Endothelial cell of umbilical vein (primary cell): ENCODE measurements around the gene ATP6V1F. TPM values are rescaled to one million over a fixed set of nuclear protein-coding genes. Genes with fewer than 3 reads are reported as not detected.

Experiments
- BruUV-seq: library from RNA; stranded (reverse); fragments of 400-500 nt; replicated peaks from 2 replicates; lab custom pipeline; 2021; lab: Mats Ljungman, UMichigan
- CTCF ChIA-PET: fragments of 300-600, 350-600 bp; sonication (Branson Sonifier 250); formaldehyde crosslinking; loops from one replicate; lab custom pipeline; 2021; ENCODE audit warnings: antibody characterized with exemption, inconsistent platforms; lab: Charles Lee
- POLR2A ChIA-PET: fragments of 300-600, 350-600 bp; sonication (Branson Sonifier 250); formaldehyde crosslinking; loops from one replicate; lab custom pipeline; 2021; ENCODE audit warnings: antibody characterized with exemption, inconsistent platforms; lab: Charles Lee
- DNase-seq: peaks from one replicate; pipeline ENCODE4 v3.0.0-alpha.2; 2011; ENCODE audit warnings: low read depth, low spot score
- FAIRE-seq: peaks from 2 replicates; lab custom pipeline; 2011; peaks lifted over from hg19 to GRCh38; lab: Jason Lieb, UNC
- H2AFZ ChIP-seq: 2 replicates; pipeline ENCODE4 v1.6.0; 2012; ENCODE audit warnings: low read depth, low read length, control low read depth, inconsistent platforms
- H3K27ac ChIP-seq: 2 replicates; pipeline ENCODE4 v1.5.1; 2011; ENCODE audit warnings: low read depth, mild to moderate bottlenecking, control low read depth, low read length, moderate library complexity; ENCODE audit not compliant: insufficient read depth
- H3K27me3 ChIP-seq, 2 experiments: 2 replicates each; pipeline versions ENCODE4 v1.6.0 to v1.6.1; 2011; ENCODE audit warnings: low read length in 2 of 2, mixed read lengths in 1 of 2; ENCODE audit not compliant: control insufficient read depth in 2 of 2, insufficient read depth in 2 of 2
- H3K36me3 ChIP-seq, 2 experiments: 2 replicates in 1 of 2; 3 replicates in 1 of 2; pipeline ENCODE4 v1.5.1; 2011; ENCODE audit warnings: low read length in 2 of 2, mild to moderate bottlenecking in 1 of 2, moderate library complexity in 1 of 2; ENCODE audit not compliant: control insufficient read depth in 2 of 2, insufficient read depth in 2 of 2; ENCODE audit errors: extremely low read depth in 1 of 2
- H3K4me1 ChIP-seq: 3 replicates; pipeline ENCODE4 v1.5.1; 2011; ENCODE audit warnings: mild to moderate bottlenecking, low read length; ENCODE audit not compliant: control insufficient read depth, insufficient read depth; ENCODE audit errors: extremely low read depth
- H3K4me2 ChIP-seq: 2 replicates; pipeline ENCODE4 v1.6.1; 2011; ENCODE audit warnings: low read length, control low read depth, mixed read lengths; ENCODE audit not compliant: insufficient read depth
- H3K4me3 ChIP-seq, 3 experiments: fragments of 200-600 bp in 1 of 3; sonication (generic), shearing (Covaris generic) in 1 of 3; replicated peaks in 1 of 3; 2 replicates each; pipeline ENCODE4 v1.5.1; 2011 to 2016; ENCODE audit warnings: control low read depth in 3 of 3, low read length in 3 of 3, mild to moderate bottlenecking in 2 of 3, inconsistent platforms in 1 of 3, low read depth in 1 of 3, moderate library complexity in 1 of 3; ENCODE audit not compliant: insufficient read depth in 1 of 3
- H3K79me2 ChIP-seq: 2 replicates; pipeline ENCODE4 v1.6.0; 2012; ENCODE audit warnings: low read length, inconsistent platforms; ENCODE audit not compliant: control insufficient read depth, insufficient read depth
- H3K9ac ChIP-seq: replicated peaks from 2 replicates; pipeline ENCODE3; 2011; ENCODE audit warnings: low read length, control low read depth; ENCODE audit not compliant: insufficient read depth; ENCODE audit errors: extremely low read depth
- H3K9me1 ChIP-seq: replicated peaks from 3 replicates; pipeline ENCODE4 v1.6.0; 2011; ENCODE audit warnings: mild to moderate bottlenecking, low read length; ENCODE audit not compliant: control insufficient read depth, insufficient read depth; ENCODE audit errors: extremely low read depth
- H3K9me3 ChIP-seq: replicated peaks from 2 replicates; pipeline ENCODE4 v1.5.1; 2012; ENCODE audit warnings: low read length, inconsistent platforms; ENCODE audit not compliant: control insufficient read depth, insufficient read depth
- H4K20me1 ChIP-seq: replicated peaks from 2 replicates; pipeline ENCODE3; 2011; ENCODE audit warnings: mild to moderate bottlenecking, low read length; ENCODE audit not compliant: control insufficient read depth, insufficient read depth; ENCODE audit errors: extremely low read depth
- CTCF ChIP-seq, 2 donors: IDR thresholded peaks; 1 replicate in 1 of 2; 2 replicates in 1 of 2; pipeline ENCODE4 v1.5.1; 2011; ENCODE audit warnings: low read length in 2 of 2, mild to moderate bottlenecking in 2 of 2, moderate library complexity in 2 of 2, control low read depth in 1 of 2, inconsistent platforms in 1 of 2, low read depth in 1 of 2; ENCODE audit not compliant: insufficient read depth in 1 of 2; ENCODE audit errors: extremely low read depth in 1 of 2
- EZH2 ChIP-seq: IDR thresholded peaks from 2 replicates; pipeline ENCODE4 v1.6.1; 2012; ENCODE audit warnings: borderline replicate concordance, low read depth, mild to moderate bottlenecking, moderate library complexity, low read length, inconsistent platforms; ENCODE audit not compliant: severe bottlenecking
- FOS ChIP-seq: IDR thresholded peaks from 2 replicates; pipeline ENCODE4 v1.6.1; 2011; ENCODE audit warnings: mild to moderate bottlenecking, low read length, moderate library complexity, borderline replicate concordance; ENCODE audit not compliant: insufficient read depth
- GATA2 ChIP-seq: IDR thresholded peaks from 2 replicates; pipeline ENCODE4 v1.7.0; 2011; ENCODE audit warnings: low read depth, mild to moderate bottlenecking, moderate library complexity, mixed read lengths, low read length; ENCODE audit not compliant: insufficient read length, insufficient read depth
- JUN ChIP-seq: IDR thresholded peaks from 2 replicates; pipeline ENCODE4 v1.6.1; 2011; ENCODE audit warnings: borderline replicate concordance, low read depth; ENCODE audit not compliant: insufficient read length, insufficient read depth
- MYC ChIP-seq: IDR thresholded peaks from one replicate; pipeline ENCODE4 v1.6.1; 2011; ENCODE audit warnings: mild to moderate bottlenecking, low read depth, low read length
- POLR2A ChIP-seq: IDR thresholded peaks from 2 replicates; pipeline ENCODE4 v1.6.1; 2012; ENCODE audit warnings: low read depth, mild to moderate bottlenecking, control low read depth, low read length
- POLR2AphosphoS5 ChIP-seq: IDR thresholded peaks from 2 replicates; pipeline ENCODE4 v1.6.1; 2012; ENCODE audit warnings: low read depth, mild to moderate bottlenecking, control low read depth, low read length, moderate library complexity; ENCODE audit not compliant: insufficient read depth
- dilution Hi-C: fragments of 300-500 bp; cut with MboI; formaldehyde crosslinking; loops from one replicate; pipeline ENCODE4 v1.15.0; 2019; ENCODE audit warnings: low sequenced_read_pairs; ENCODE audit not compliant: extremely low pct_ligation_motif_present
- intact Hi-C: fragments of 100-400 bp; cut with micrococcal nuclease; formaldehyde crosslinking; loops from one replicate; pipeline ENCODE4 v1.10.0; 2022
- polyA plus RNA-seq, 4 experiments: library from polyadenylated mRNA; depleted of rRNA in 3 of 4; stranded (reverse) in 3 of 4; unstranded in 1 of 4; fragments of >200 nt; gene quantifications; 2 replicates each; pipeline versions ENCODE4 v1.2.1 to v1.2.3, GENCODE V29; 2011 to 2012; ENCODE audit warnings: missing spikeins in 1 of 4
- total RNA-seq: library from RNA; stranded (reverse); gene quantifications from 2 replicates; pipeline ENCODE4 v1.2.3, GENCODE V29; 2021
- TF ChIP-seq, protein P1 (sequence below): IDR thresholded peaks from 2 replicates; pipeline ENCODE4 v1.6.1; 2011; ENCODE audit not compliant: insufficient read depth, insufficient read length

The ATP6V1F gene
- total and polyA plus RNA-seq, 2 donors (not counting 3 experiments of a cell fraction or from before 2014, with no cell fraction given): 156 to 360 TPM

DNA sequence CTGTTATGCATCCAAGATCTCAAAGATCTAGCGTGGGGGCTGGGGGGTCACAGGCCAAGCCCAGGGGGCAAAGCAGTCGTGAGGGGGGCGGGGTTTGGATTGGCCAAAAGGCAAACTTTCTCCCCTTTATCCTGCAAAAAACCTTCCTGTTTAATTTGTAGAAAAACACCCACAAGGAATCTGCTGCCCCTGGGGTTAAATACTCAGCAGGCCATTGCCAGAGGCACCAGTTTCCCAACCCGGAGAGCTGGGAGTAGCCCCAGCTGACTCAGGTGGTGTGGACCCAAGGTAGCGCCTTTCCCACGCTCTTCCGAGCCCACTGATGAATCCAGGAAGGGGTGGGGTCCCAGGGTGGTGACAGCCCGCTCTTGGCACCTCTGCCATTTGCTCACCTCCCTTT, 26.5 kb downstream of the ATP6V1F start:
- H2AFZ ChIP-seq: no peak overlapping the region
- H3K9ac ChIP-seq: no peak overlapping the region
- H3K27me3 ChIP-seq: peaks cover 6 to 14% of the 10 kb centered on the region in 2 experiments
- H3K36me3 ChIP-seq: no peaks in the 10 kb centered on the region
- dilution Hi-C loops (no loop called here), intact Hi-C loops (no loop called here)
- BruUV-seq: no TSS peak
- DNase-seq (no peak), FAIRE-seq (no peak)
- H3K4me2 ChIP-seq: no peak overlapping the region
- H3K4me1 ChIP-seq: no peaks in the 10 kb centered on the region
- ChIA-PET CTCF (no interaction called here), POLR2A (no interaction called here)
- H4K20me1 ChIP-seq: no peaks in the 10 kb centered on the region
- H3K9me1 ChIP-seq: no peaks in the 10 kb centered on the region
- no peak overlapping the region for H3K4me3 ChIP-seq
- H3K27ac ChIP-seq: no peak overlapping the region
- H3K79me2 ChIP-seq: no peaks in the 10 kb centered on the region
- H3K9me3 ChIP-seq: no peaks in the 10 kb centered on the region
- no peak for TF ChIP-seq POLR2A
- no peak for TF ChIP-seq GATA2
- TF ChIP-seq EZH2: no peak
- TF ChIP-seq, protein P1, sequence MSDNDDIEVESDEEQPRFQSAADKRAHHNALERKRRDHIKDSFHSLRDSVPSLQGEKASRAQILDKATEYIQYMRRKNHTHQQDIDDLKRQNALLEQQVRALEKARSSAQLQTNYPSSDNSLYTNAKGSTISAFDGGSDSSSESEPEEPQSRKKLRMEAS: no peak
- TF ChIP-seq CTCF (IDR thresholded peaks at IDR 0.05; ENCODE audit: extremely low read depth in 1 of 2, insufficient read depth in 1 of 2, low read depth in 1 of 2, low read length in 2 of 2): no peak
- no peak for TF ChIP-seq MYC
- no peak for TF ChIP-seq JUN
- no peak for TF ChIP-seq FOS
- TF ChIP-seq POLR2AphosphoS5: no peak
